GM18858 (cell line): Measurements from ENCODE around the gene ARAP1.

Experiments
- ATAC-seq: cut with Tn5 transposase; IDR thresholded peaks from one replicate; pipeline ENCODE4 v1.9.1; 2021; ENCODE audit not compliant: unreplicated experiment

Gene ARAP1

DNA sequence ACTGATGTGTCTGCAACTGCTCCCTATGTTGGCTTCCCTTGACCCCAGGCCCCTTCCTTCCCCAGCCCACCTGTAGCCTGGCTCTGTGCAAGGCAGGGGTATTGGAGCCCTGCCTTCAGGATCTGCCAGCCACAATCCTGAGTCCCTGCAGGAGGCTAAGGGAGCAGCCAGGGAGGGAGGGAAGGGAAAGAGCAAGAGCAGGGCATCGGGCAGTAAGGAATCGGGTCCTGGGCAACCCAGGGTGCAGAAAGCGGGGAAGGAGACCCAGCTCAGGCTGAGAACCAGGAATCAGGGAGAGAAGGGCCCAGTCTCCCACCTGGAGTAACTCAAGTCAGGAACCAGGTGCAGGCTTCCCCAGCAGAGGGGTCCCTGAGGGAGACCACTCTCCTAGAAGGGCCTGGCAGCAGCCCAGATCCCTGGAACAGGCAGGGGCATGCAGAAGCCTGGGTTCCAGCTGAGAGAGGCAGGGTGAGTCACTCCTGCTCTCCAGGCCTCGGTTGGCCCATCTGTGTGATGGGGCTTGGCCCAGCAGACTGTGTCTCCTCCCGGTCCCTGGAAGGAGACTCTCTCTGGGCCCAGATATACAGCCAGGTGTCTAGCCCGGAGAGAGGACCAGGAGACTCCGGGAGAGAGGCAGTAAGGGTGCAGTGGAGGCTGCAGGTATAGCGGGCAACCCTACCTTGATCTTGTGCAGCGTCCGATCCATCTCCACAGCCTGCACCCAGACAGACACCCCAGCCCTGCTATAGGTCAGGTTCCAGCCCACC lies 28.3 kb upstream of the ARAP1 start:
- no peak for ATAC-seq

DNA sequence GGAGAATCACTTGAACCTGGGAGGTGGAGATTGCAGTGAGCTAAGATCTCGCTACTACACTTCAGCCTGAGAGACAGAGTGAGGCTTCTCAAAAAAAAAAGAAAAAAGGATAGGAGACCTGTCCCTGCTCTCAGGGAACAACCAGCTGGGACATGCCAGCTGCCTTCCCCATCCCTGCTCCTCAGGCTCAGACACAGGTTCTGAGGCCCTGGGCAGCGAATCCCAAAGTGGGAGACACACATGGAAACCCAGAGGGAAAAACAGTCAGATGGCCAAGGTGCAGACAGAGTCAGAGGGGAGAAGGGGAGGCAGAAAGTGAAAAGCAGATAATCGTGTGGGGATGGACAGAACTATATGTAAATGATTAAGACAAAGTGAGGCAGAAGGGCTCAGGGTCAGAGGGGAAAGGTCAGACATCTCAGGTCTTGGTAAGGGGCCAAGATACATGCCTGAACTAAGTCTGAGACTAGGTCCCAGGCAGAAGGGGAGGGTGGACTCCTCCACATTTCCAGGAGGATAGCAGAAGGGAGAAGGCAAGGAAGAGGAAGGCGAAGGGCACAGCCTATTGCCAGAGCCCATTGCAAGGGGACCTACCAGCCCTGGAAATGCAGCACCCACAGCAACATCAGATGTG lies 27.4 kb upstream of the ARAP1 start:
- no peak for ATAC-seq

DNA sequence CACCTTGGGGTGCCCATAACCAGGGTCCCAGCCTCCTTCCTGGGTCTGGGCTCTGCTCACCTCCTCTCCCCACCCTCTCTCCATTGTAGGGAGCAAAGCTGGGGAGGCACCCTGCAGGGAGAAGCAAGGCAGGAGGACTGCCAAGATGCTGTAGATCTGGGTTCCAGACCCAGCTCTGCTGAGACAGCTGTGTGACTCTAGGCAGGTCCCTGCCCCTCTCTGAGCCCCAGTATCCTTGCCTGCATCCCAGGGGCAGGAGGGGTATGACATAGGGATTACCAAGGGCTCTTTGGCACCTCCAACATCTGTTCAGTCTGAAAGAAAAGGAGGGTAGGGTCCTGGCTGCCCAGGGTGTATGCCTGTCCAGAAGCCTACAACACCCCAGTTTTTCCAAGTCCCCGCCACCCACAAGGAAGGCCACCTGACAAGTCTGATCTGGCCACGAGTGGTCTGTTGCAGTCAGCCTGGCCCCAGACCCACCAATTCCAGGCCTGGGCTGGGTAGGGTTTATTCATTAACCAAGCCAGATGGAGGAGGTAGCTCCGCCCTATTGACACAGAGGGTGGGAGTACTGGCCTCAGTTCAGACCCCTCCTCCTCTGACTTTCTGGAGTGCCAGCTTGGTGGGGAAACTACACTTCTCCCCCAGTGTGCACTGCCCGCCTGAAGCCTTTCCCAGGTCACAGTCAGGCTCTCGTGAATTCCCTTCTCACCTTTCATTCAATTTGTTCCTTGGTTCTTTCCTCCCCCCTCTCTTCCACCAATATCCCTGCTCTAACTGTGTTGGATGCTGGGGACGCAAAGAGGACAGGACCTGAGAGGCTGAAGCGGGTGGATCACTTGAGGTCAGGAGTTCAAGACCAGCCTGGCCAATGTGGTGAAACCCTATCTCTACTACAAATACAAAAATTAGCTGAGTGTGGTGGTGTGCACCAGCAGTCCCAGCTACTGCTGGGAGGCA lies 26.6 kb upstream of the ARAP1 start:
- no peak for ATAC-seq

DNA sequence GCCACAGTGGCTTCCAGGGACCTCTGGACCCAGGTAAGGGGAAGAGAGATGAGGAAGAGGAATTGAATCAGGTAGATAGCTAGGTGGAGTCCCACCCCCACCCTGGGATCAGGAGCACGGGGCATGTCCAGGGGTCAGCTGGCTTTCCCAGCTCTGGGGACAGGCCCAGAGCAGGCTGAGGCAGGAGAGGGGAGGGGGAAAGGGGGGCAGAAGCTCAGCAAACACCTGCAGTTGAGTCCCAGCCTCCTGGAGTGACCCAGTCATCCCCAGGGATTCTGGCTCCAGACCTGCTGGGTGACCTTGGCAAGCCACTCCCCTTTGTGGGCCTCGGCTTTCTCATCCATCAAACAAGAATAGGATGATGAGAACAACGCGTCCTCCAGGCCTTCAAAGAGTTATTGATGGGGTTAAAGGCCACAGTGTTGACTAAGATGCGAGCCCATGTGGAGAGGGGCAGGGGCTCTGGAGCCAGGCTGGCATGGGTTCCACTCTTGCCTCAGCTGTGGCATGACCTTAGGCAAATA lies 25.6 kb upstream of the ARAP1 start:
- no peak for ATAC-seq

DNA sequence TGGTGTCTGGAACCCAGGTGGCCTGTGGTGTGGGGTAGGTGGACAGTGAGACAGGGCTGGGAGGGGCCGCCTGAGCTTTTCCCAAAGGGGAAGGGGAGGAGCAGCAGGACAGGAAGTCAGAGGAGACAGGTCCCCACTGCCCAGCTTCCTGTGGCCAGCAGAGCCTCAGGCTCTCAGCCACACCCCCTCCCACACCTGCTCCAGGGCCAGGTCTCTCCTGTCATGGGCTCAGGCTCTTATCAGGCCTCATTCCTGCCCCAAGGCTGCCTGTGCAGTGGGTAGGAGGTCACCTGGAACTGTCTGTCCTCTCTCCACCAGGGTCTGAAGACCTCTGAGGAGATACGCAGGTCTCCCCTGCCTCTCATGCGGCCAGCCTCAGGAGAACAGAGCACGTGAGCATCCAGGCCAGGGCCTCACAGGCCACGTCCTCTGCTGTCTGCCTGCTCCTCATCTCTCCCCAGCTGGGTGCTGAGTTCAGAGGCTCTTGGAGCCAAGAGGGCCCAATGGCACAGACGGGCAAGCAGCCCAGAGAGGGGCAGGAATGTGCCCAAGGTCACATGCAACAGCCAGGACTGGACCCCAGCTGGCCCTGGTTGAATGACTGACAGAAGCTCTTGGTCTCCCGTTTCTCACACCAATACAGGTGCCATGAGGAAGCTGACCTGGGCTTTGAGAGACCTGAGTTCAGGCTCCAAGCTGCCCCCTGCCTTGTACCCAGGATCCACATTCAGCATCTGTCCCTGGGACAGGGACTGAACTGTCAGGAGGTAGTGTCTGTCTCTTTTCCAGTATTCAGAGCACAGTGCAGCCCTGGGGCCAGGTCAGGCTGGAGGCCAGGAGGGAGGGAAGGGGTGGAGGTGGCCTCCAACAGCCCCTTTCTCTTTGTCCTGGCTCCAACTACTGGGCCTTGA lies 24.9 kb upstream of the ARAP1 start:
- ATAC-seq: no peak

DNA sequence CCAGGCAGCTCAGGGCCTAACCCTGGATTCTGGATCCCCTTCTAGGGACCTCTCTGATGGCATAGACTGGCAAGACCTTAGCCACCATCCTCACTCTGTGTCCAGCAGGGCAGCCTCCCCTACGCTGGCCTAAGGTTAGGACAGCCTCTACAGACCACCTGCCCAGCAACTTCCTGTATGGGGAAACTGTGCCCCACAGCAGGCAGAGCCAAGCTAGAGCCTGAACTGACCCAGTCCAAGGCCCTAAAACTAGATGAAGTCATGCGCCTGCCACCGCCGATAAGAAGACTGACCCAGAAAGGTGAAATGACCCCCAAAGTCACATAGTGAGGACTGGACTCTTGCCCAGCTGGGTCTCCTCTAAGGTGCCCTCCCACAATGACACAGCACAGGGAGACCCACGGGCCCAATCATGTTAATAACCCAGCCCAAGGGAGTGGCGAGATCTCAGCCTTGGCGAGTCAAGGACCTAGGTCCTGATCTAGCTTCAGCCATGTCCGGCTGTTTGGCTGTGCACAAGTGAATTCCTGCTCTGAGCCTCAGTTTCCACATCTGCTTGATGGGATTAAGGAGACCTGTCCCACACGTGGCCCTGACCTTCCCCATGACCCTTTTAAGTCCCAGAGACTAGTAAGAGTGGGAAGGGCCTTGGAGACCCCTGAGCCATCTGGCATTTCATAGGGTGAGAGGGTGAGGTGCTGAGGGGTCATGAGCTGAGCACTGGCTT lies 24.1 kb upstream of the ARAP1 start:
- ATAC-seq: no peak

DNA sequence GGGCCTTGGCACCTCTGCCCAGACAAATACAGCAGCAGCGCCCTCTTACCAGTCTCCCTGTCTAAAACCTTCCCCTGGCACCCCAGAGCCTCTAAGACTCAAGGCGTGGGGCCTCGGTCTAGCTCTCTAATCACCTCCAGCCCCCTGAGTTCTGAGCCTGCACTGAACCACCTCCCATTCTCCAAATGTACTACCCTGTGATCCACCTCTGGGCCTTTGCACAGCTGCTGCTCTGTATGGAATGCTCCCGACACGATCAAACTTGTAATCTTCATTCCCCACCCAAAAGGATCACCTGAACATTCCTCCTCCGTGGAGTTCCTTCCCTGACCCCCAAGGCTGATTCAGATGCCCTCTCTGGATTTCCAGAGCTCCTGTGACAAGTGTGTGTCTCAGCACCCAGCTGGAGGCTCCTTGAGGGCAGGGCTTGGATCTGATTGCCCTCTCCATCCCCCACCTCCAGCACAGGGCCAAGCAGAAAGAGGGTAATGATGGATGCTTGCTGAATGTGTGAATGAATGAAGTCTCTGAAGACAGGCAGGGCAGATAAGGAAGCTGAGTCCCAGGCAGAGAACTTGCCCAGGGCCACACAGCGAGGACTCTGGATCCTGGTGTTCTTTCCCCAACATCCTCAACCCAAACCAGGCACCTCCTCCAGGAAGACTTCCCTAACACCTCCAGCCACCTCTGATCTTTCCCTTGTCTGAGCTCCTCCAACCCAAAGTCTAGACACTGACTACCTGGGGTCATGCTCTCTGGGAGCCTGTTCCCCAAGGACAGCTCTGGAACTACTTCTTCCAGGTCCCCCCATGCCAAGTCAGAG lies 23.3 kb upstream of the ARAP1 start:
- no peak for ATAC-seq

DNA sequence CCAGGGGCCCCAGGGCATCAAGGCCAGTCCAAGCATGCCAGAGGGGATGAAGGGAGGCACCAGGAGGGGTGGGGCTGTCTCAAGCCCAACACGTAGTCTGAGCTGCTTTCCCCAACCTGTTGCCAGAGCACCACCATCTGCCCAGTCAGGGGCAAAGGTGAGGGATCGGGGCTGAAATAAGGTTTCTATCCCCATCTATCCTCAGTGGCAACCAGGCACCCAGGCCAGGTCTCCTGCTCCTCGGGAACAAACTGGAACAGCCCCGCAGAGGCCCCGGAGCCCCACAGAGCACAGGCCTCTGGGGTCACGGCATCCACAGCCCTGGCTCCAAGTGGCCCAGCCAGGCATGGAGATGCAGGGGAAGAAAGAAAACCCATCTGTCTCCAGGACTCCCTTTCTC lies 22.3 kb upstream of the ARAP1 start:
- no peak for ATAC-seq

DNA sequence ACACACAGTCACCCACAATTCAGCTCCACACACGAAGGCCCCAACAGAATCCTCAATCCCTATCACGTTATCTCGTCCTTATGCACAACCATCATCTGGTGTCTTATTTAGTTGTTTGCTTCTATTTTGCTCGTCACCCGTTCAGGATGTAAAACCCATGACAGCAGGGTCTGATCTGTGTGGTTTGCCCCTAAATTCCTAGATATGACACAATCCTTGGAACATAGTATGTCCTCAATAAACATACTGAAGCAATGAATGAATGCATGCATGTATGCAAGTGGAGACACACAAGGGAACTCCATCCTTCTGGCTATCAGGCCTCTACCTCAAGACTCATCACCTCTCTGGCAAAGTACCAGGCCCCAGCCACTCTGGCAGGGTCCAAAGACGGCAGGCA lies 21.5 kb upstream of the ARAP1 start:
- ATAC-seq: no peak

DNA sequence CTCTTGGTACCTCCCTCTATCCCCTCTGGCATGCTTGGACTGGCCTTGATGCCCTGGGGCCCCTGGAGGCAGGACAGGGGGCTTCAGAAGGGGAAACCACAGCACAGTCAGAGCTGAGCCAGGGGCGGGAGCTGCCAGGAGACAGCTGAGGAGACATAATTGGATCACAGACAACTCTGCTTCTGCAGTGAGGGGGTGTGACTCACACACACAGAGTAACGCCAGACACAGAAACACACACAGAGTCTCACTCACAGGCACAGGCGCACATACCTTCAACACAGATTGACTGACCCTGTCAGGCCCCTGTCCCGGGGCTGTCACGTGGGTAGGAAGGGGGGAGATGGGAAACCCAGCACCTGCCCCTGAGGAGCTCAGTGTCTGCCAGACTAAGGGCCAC lies 21.1 kb upstream of the ARAP1 start:
- no peak for ATAC-seq

DNA sequence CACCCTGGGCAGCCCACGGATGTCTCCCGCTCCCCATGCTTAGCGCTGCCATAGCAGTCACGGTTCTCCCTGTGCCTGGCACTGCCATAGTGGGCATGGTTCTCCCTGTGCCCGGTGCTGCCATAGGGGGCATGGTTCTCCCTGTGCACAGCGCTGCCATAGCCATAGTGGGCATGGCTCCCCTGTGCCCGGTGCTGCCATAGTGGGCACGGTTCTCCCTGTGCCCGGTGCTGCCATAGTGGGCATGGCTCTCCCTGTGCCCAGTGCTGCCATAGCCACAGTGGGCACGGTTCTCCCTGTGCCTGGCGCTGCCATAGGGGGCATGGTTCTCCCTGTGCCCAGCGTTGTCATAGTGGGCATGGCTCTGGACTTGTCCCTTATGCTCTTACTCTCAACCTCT lies 19.9 kb upstream of the ARAP1 start:
- no peak for ATAC-seq

DNA sequence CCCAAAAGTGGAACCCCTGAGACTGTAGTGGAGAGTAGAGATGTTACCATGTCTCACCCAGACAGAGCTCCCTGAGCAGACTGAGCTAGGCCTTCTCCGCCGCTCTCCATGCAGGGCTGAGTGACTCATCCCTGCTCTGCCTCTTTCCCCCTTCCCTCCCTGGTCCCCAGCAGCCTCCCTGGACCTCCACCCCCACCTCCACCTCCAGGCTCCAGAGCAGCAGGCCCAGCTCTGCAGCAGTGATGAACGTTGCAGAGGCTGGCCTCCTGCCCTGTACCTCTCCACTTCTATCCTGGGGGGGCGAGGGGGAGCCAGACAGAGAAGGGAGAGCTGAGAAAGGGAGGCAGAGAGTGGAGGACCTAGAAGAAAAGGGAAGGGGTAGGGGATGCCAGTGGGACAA lies 19.3 kb upstream of the ARAP1 start:
- ATAC-seq: no peak

DNA sequence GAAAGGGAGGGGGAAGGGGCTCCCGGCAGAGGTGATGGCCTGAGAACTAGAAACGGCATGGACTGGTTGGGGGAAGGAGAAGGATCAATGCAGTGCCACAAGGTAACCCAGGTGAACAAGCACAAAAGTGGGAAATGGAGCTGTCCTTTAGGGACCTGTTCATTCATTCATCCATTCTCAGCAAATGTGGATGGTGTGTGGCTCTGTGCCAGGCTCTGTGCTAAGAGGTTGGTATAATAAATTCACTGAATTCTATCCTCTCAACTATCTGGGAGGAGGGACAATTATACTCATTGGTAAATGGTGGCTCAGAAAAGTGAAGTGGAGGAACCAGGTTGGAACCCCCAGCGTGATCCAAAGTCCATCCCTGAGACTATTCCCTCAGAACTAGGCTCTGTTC lies 18.6 kb upstream of the ARAP1 start:
- ATAC-seq: no peak

DNA sequence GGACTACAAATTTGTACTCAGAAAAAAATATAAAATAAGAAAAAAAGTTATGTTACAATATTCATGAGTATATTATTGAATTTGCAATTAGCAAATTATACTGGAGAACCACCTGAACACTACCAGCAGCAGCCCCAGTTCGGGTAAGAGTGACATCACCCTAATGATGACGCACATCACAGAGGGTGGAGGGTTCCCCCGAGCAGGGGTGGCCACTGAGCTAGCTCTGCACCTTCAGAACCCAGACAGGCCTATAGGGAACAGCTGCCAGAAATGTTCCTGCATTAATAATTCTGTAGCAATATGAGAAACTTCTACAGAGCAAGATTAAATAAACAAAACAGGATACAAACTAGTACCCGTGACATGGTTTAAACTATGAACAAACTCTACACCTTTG lies 17.5 kb upstream of the ARAP1 start:
- ATAC-seq: no peak

DNA sequence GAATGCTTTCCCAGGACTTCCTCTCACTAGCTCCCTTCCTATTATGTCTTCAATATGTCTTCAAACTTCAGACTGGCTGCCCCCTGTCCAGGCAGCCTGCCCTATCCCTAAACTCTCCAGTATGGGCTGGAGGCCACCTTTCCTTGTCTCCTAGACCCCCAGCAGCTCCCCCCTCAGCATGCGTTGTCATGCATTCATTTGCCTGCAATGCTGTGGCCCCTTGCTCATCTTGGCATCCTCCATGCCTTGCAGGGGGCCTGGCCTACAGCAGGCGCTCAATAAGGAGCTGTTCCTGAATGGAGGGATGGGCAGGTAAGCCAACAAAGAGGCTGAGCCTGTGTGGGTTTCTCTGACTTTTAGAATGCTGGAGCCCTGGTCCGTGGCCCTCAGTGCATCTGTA lies 16.4 kb upstream of the ARAP1 start:
- no peak for ATAC-seq

DNA sequence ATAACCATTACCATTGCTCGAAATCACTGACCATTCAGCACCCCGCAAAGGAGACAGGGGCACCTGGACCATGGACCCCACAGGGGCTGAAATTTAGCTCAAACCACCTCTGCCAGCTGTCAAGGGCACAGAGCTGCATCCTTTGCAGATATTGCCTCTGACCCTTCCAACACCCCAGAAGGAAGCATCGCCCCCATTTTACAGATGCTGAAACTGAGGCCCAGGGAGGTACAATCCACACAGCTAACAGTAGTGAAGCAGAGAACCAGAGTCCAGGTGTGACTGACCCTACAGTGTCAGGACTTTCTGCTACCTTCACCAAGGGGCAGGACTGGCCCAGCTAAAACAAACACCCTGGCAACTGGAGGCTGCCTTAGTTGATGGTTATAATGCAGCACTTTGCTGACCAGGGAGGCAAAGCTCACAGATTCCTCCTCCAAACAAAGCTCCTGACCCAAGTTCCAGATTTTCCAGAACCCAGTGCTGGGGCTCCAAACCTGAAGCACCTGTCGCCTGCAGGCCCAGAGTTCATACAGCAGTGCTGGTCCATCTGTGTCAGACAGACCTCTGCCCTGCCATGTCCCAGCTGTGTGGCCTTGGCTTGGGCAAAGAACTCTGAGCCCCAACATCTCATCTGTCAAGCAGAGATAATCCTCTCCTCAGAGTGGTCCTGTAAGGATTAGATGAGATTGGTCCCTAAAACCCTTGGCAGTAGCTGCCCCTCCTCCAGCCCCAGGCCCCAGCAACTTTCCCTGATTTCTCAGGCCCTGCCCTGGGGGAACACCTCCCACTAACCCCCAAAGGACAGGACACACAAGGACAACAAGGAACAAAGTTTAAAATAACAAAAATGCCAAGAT lies 15.2 kb upstream of the ARAP1 start:
- no peak for ATAC-seq

DNA sequence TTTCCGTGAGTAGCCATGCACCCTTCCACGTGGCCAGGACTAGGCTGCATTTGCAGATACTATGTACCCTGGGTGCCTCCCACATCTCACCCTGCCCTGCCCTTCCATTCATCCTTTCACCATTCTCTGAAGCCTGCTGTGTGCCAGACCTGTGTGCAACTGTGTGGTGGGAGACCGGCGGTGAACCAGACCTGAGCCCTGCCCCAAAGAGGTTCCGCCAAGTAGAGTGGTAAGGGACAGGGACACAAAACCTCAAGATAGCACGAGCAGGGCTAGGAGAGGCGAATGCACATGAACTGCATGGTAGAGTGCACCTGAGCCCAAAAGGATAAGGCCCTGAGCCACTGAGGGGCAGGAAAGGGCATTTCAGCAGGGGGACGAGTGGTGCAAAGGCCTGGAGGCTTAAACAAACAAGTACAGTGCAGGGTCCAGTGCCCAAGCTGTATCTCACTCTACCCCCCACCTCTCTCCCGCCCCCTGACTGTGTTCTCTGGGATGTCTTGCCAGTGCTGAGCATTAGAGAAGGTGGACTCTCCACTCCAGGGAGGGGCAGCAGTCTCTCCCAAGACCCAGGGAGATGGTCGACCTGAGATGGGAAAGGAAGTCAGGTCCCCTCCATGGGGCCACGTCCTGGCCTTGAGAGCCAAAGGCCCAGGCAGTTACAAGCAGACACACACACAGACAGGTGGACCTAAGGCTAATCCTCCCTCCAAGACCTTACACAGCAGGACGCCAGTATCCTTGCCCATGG lies 14.1 kb upstream of the ARAP1 start:
- no peak for ATAC-seq
